GM12872 (cell line): ENCODE measurements around the gene EFHC2.

Source experiments
- TF ChIP-seq, protein P1 (sequence below): IDR thresholded peaks from 3 replicates; pipeline ENCODE4 v1.5.1; 2011; ENCODE audit warnings: low read depth, mild to moderate bottlenecking, low read length, moderate library complexity; ENCODE audit not compliant: insufficient read depth

EFHC2 gene

GRCh38 chrX:44267116-44267515, 76.4 kb downstream of the EFHC2 start:
- TF ChIP-seq, protein P1, sequence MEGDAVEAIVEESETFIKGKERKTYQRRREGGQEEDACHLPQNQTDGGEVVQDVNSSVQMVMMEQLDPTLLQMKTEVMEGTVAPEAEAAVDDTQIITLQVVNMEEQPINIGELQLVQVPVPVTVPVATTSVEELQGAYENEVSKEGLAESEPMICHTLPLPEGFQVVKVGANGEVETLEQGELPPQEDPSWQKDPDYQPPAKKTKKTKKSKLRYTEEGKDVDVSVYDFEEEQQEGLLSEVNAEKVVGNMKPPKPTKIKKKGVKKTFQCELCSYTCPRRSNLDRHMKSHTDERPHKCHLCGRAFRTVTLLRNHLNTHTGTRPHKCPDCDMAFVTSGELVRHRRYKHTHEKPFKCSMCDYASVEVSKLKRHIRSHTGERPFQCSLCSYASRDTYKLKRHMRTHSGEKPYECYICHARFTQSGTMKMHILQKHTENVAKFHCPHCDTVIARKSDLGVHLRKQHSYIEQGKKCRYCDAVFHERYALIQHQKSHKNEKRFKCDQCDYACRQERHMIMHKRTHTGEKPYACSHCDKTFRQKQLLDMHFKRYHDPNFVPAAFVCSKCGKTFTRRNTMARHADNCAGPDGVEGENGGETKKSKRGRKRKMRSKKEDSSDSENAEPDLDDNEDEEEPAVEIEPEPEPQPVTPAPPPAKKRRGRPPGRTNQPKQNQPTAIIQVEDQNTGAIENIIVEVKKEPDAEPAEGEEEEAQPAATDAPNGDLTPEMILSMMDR, result no peak

- TF ChIP-seq, protein P1, result no peak
These were observed 77.9 kb downstream of the EFHC2 start for GRCh38 chrX:44265559-44265958.

- TF ChIP-seq, protein P1, result no peak
These were observed 78.5 kb downstream of the EFHC2 start for GRCh38 chrX:44264936-44265335.

- TF ChIP-seq, protein P1, result no peak
These were observed 82.2 kb downstream of the EFHC2 start for GRCh38 chrX:44261286-44261685.

GRCh38 chrX:44260609-44261008, 82.9 kb downstream of the EFHC2 start:
- TF ChIP-seq, protein P1, result no peak

DNA sequence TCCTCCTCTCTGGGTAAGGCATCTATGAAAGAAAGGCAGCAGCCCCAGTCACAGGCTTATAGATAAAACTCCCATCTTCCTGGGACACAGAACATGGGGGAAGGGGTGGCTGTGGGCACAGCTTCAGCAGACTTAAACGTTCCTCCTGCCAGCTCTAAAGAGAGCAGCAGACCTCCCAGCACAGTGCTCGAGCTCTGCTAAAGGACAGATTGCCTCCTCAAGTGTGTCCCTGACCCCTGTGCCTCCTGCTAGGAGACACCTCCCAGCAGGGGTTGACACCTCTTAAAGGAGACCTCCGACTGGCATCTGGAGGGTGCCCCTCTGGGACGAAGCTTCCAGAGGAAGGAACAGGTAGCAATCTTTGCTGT, 89.9 kb downstream of the EFHC2 start:
- TF ChIP-seq, protein P1, result no peak

- TF ChIP-seq, protein P1, result no peak
These were observed 96.0 kb downstream of the EFHC2 start for GRCh38 chrX:44247468-44247867.

- TF ChIP-seq, protein P1, result no peak
These were observed 96.6 kb downstream of the EFHC2 start for GRCh38 chrX:44246826-44247225.
